GM21786 (cell line): ENCODE measurements around the gene RHEX.

Experiments used
- ATAC-seq: cut with Tn5 transposase; IDR thresholded peaks from one replicate; pipeline ENCODE4 v1.9.1; 2021; ENCODE audit not compliant: unreplicated experiment

The RHEX gene

GRCh38 chr1:206114692-206115640, 62.0 kb downstream of the RHEX start:
- no peak for ATAC-seq

DNA sequence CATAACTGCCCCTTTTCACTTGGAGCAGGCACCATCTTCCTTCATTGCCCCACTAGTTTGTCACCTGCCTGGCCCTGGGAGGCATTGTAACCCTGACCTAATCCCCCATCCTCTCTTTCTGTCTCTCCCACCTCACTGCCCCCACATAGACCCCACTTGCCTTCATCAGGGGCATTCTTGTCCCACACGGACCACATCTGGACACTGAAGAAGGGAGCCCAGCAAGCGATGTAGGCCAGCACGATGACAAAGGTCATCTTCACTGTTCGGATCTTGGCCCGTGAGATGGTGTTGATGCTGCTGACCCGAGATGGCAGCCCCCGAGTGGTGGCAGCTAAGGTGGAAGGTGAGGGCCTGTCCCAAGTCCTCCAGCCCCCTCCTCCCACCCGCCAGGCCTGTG, 62.8 kb downstream of the RHEX start:
- no peak for ATAC-seq

GRCh38 chr1:206116191-206116872, 63.4 kb downstream of the RHEX start:
- ATAC-seq = no peak

DNA sequence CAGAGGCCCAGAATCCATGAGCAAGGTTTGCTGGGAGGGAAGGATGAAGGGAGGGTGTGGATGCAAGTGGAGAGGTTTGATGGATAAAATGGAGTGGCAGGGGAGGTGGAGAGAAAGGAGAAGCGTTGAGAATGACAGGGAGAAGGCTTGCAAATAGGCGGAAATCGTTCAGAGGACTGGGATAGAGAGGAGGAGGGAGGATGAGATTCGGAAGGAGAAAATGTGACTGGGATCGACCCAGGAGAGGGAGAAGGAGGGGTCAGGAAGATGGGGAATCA, 63.8 kb downstream of the RHEX start:
- no peak for ATAC-seq

DNA sequence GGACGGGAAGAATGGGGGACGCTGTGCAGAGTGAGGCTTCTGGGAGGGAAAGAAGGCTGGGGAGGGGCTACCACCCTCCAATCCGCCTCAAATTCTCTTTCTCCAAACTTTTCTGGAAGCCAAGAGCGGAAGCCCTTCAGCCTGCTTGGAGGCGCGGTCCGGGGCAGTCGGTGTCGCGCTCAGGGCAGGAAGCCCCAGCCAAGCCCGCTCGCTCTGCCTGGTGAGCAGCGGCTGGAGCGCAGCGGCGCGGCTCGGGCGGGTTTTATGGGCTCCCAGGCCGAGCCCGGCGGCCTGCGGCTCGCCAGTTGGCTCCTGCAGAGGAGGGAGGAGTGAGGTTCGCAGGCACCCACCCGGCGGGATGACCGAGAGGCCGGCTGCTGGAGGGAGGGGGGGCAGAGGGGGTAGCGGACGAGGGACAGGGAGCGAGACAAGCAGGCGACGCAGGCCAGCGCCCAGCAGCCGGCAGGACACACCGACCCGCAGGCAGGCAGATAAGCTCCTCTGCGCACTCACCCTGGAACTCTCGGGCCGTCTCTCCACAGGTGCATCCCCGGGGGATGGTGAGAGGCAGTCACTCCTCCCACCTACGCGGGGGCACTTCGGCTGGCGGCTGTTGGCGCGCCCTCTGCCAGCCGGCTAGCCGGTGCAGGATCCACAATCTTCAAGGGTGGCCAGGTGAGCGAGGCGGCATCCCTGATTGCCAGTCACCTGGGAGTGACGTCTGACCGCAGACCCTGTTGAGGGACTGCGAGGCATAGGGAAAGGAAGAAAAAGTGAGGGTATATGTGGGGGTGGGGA, 64.4 kb downstream of the RHEX start, which contains the start of gene AVPR1B:
Gene AVPR1B (minus strand): TSS at position 238 of the 798 bp plus-strand sequence. CDS start 498 bp downstream, outside the sequence.
- no peak for ATAC-seq

- ATAC-seq = no peak
These were observed 67.4 kb downstream of the RHEX start for GRCh38 chr1:206120406-206120805.

DNA sequence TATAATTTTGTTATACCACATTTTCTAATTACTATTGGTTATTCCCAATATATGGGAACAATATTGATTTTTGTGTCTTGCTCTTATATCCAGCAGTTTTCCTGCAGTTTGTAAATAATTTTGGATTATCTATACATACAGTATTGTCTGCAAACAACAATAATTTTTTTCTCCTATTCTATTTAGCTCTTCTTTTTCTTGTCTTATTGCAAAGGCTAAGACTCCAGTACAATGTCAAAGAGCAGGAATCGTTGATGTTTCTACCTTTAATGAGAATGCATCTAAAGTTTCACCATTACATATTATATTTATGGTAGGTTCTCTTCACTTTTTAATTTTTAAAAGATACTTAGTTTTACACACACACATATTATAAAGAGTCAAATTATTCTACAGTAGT, 68.3 kb downstream of the RHEX start:
- ATAC-seq = no peak

DNA sequence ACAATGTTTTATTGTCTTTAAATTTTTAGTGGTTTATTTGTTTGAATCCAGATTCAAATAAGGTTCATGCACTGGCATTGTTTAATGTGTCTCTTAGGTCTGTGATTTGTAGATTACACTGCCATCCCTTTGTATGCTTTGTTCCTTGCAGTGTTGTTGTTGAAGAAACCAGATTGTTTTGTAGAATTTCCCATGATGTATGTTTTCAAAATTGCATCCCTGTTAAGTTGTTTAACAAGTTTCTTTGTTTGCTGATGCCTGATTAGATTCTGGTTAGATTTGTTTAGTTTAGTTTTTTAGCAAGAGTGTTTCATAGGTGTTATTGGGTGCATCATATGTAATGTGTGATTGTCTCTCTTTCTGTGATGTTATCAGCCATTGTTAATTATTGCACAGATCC, 69.7 kb downstream of the RHEX start:
- no peak for ATAC-seq

- no peak for ATAC-seq
These were observed 72.4 kb downstream of the RHEX start for GRCh38 chr1:206125346-206125745.

GRCh38 chr1:206127336-206127735, 74.4 kb downstream of the RHEX start:
- ATAC-seq = no peak

- no peak for ATAC-seq
These were observed 75.2 kb downstream of the RHEX start for GRCh38 chr1:206128196-206128595.

GRCh38 chr1:206131037-206131436, 78.1 kb downstream of the RHEX start:
- no peak for ATAC-seq

DNA sequence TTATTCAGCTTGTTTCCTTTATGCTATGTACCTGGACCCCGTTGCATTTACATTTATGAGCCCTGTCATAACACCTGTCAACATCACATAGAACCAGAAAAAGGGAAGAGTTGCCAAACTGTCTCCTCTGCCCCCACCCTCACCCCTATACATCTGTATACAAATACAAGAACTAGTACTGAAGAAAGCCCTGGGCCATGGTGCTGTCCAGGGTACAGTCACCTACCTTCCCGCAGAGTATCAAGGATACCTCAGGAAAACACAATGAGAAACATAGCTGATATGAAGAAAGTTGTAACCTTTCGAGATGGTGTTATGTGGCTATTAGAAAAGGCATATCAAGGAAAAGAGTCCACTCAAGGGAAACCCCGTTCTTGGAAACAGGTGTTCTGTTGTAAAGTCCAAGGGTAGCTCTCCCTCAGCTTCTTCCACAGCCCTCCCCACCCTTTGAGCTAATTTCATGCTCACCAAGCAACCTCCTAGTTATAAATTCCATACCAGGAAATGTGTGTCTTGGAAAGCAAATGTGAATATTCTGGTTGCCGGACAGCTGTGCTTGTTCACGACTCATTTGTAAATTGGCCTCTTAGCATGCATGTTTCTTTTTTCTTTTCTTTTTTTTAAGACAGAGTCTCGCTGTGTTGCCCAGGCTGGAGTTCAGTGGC, 80.9 kb downstream of the RHEX start:
- ATAC-seq = no peak

DNA sequence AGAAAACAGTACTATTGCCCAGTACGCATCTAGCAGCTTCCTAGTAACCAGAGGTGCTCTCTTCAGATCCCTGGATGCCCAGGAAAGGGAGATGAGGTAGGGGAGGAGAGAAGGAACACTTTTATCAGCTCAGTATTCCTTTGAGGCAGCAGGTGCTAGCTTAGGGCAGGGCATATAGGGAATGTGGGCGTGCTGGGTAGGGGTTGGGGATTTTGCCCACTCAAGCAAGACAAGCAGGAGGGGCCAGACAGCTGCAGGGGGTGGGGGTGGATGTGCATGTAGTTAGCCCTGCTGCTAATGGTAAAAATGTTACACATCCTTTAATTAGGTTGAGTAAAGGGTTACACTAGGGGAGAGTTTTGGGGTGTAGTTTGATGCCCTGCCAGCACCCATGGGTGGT, 82.3 kb downstream of the RHEX start:
- no peak for ATAC-seq

GRCh38 chr1:206136241-206136640, 83.3 kb downstream of the RHEX start:
- no peak for ATAC-seq

- no peak for ATAC-seq
These were observed 89.0 kb downstream of the RHEX start for GRCh38 chr1:206142011-206142410.

- no peak for ATAC-seq
These were observed 89.8 kb downstream of the RHEX start for GRCh38 chr1:206142770-206143169.

- no peak for ATAC-seq
These were observed 90.7 kb downstream of the RHEX start for GRCh38 chr1:206143537-206144172.

DNA sequence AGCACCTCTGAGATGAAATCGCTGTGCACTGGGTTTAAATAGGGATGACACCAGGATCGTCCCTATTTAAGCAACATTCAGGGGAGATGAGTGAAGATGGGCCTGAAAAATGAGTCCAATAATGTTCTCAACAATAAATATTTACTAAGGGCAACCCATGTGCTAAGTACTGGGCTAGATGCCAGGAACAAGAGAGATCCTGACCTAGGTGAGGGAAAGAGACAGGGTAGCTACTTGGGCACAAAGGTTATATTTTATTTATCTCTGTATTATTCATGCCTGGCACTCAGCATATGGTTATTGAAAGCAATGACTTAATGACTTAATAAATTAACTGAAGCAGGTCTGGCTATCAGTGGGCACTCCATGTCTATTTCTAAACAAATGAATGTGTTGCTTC, 91.6 kb downstream of the RHEX start:
- ATAC-seq = no peak

DNA sequence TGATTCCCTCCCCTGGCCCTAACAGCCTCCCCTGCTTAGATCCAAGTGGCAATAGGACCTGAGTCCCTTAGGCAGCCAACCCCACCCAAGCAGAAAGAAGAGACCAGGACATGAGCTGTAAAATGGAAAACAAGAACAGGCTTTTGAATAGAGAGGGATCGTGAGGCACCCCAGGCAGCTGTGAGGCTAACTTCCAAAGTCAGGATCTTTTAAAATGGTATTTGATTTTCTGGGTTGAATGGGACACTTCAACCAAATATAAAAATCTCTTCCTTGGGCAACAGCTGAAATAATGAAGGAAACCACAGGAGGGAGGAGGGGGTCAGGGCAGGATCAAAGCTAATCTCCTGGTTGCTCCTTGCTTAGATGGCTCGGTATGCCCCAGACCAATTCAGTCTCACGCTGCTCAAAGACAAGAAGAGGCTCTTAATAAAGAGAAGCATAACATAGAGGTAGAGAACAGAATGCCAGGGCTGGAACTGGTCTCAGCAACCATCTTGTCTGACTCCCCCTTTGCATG, 92.9 kb downstream of the RHEX start:
- no peak for ATAC-seq
